Measurements from ENCODE around the gene F5.

The F5 gene

GRCh38 chr1:169588112-169588511 lies 1.8 kb upstream of the F5 start:
- no peak for DNase-seq

- DNase-seq, result no peak
Measured at GRCh38 chr1:169586067-169586394, 250 bp downstream of the F5 start.

GRCh38 chr1:169585181-169585580 lies 1.1 kb downstream of the F5 start:
- no peak for DNase-seq

- no peak for DNase-seq
Measured at GRCh38 chr1:169584483-169585144, 1.7 kb downstream of the F5 start.

DNA sequence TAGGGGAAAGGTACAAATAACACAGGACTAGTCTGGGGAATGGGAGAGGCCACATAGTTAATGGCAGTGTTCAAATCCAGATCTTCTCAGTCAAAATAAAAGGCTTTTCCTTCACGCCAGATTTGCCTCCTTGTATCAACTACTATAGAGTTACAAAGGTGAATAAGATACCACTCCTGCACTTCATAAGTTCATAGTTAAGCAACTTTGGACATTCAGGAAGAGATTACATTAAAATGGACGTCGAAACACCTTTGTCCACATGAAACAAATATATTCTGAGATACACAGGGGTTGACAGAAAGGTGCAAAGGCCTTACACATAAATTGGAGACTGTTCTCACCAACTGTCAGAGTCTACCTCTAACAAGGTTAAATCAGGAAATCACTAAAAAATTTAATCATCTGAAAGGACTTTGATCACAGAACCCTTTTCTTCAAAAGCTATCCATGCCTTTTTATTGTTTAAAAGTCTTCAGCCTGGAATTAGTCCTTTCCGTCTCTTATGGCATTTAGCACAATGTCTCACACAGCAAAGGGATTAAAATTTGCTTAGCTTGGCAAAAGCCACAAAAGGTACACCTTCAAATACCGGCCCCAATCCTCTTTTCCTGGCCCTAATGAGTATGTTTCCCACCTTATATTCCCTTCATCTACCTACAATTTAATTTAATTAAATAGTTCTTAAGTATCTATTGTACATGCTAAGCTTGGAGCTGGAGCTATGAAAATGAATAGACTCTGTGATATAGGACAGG lies 8.1 kb downstream of the F5 start:
- DNase-seq, result no peak

- no peak for DNase-seq
Measured at GRCh38 chr1:169576935-169577331, 9.3 kb downstream of the F5 start.

DNA sequence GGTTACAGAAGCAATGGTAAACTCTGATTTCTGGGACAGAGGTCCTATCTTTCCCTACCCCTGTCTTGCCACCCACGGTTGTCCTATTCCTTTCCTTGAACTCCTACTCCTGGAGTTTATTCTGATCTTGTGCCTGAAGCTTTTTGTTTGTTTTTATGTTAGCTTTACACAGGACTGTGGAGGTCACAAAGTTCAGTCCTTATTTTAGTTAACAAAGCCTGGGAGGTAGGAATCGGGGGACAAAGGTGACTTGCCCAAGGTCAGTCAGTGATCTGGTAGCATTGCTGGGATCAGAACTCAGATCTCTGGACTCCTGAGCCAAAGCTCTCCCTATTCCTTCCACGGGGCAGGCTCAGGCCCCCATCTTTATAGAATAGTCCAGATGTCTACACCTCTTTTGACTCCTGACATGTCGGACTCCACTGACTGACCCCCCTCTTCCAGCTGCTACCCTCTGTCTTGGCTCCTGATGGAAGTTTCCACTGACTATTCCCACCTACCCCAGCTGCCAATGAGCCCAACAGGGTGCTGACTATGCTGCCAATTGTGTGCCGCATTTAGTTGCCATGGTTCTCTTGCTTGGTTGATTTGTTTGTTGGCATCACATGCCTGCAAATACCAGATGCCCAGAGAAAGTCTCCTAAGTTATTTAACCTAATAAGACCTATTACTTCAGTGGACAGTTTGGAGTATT lies 9.9 kb downstream of the F5 start:
- DNase-seq, result no peak

- no peak for DNase-seq
Measured at GRCh38 chr1:169574336-169574735, 11.9 kb downstream of the F5 start.

GRCh38 chr1:169572187-169572586 lies 14.1 kb downstream of the F5 start:
- DNase-seq, result no peak

GRCh38 chr1:169571450-169571849 lies 14.8 kb downstream of the F5 start:
- no peak for DNase-seq

- no peak for DNase-seq
Measured at GRCh38 chr1:169570172-169570574, 16.1 kb downstream of the F5 start.

GRCh38 chr1:169568497-169568896 lies 17.8 kb downstream of the F5 start:
- no peak for DNase-seq

- no peak for DNase-seq
Measured at GRCh38 chr1:169565335-169566271, 20.7 kb downstream of the F5 start.

DNA sequence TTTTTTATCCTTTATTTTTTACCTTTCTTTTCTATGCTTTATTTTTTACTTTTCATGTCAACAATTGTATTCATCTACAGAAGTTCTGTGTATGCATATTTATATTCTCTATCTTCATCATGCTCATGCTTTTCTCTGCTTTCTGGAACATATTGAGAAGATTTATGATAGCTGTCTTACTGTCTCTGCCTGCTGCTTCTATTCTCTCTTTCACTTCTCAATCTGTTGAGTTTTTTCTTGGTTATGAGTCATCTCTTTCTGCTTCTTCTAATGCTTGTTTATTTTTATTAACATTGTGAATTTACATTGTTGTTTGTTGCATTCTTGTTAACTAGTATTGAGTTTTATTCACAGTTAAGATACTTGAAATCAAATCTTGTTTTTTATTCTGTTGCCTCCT lies 22.6 kb downstream of the F5 start:
- no peak for DNase-seq

GRCh38 chr1:169563019-169563615 lies 23.2 kb downstream of the F5 start:
- DNase-seq, result no peak

GRCh38 chr1:169561692-169562091 lies 24.6 kb downstream of the F5 start:
- no peak for DNase-seq

- no peak for DNase-seq
Measured at GRCh38 chr1:169557131-169557530, 29.1 kb downstream of the F5 start.

DNA sequence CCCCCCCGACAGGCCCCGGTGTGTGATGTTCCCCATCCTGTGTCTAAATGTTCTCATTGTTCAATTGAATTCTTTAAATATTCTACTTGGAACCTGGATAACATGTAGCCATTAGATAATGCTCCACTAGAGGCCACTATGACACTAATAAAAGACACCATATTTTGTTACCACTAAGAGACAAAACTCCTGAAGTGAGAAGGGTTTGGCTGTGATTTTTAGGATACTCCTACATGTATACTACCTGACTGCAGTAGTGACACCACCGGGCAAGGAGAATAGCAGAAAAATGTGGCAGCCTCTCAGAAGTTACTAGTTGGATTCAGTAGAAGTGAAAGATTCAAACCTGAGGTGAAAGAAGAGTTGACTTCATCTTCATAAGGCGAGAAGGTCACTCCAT lies 36.0 kb downstream of the F5 start:
- DNase-seq, result no peak

DNA sequence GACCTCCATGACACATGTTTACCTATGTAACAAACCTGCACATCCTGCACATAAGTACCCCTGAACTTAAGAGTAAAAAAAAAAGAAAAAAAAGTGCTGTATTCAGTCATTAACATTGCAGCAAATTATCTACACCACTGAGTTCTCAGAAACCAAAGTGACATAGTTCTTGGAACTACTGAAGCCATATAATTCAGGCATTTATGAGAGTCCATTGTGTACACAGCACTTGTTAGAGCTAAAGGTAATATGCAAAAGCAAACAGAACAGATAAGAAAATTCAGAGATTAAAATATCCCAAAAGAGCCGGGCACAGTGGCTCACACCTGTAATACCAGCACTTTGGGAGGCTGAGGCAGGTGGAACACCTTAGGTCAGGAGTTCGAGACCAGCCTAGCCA lies 38.0 kb downstream of the F5 start:
- no peak for DNase-seq

GRCh38 chr1:169546087-169546995 lies 39.9 kb downstream of the F5 start:
- peak; percentile 73 for DNase-seq

- DNase-seq, result no peak
Measured at GRCh38 chr1:169545472-169545871, 40.8 kb downstream of the F5 start.

Data from activated effector memory CD4-positive, alpha-beta T cell treated with anti-CD3 and anti-CD28 coated beads, Interleukin-2, amount 50 U/mL, for 16 hours (primary cell).